GM21529 (cell line): ENCODE data around the gene NECAB3.

ENCODE experiments used
- ATAC-seq: cut with Tn5 transposase; IDR thresholded peaks from one replicate; pipeline ENCODE4 v1.9.1; 2021; ENCODE audit not compliant: unreplicated experiment

Gene NECAB3

GRCh38 chr20:33679758-33680485, 5.7 kb upstream of the NECAB3 start:
- peak; percentile 60 for ATAC-seq

- ATAC-seq, result no peak
These were observed 3.9 kb upstream of the NECAB3 start for GRCh38 chr20:33677991-33678702.

GRCh38 chr20:33676652-33677645, 2.7 kb upstream of the NECAB3 start:
- ATAC-seq, result no peak

GRCh38 chr20:33676121-33676520, 1.9 kb upstream of the NECAB3 start:
- ATAC-seq, result no peak

GRCh38 chr20:33675136-33675959, 1.1 kb upstream of the NECAB3 start:
- ATAC-seq, result no peak

- ATAC-seq, result peak; percentile 33
These were observed 576 bp downstream of the NECAB3 start for GRCh38 chr20:33673410-33674293.

- no peak for ATAC-seq
These were observed 1.2 kb downstream of the NECAB3 start for GRCh38 chr20:33673114-33673409.

GRCh38 chr20:33672426-33673113, 1.7 kb downstream of the NECAB3 start:
- ATAC-seq, result no peak

GRCh38 chr20:33671573-33672288, 2.5 kb downstream of the NECAB3 start:
- ATAC-seq, result no peak

GRCh38 chr20:33670715-33671499, 3.3 kb downstream of the NECAB3 start:
- ATAC-seq, result no peak

GRCh38 chr20:33669873-33670640, 4.2 kb downstream of the NECAB3 start:
- no peak for ATAC-seq

GRCh38 chr20:33669224-33669623, 5.0 kb downstream of the NECAB3 start:
- no peak for ATAC-seq

- no peak for ATAC-seq
These were observed 5.6 kb downstream of the NECAB3 start for GRCh38 chr20:33668466-33669155.

- peak; percentile 29 for ATAC-seq
These were observed 6.4 kb downstream of the NECAB3 start for GRCh38 chr20:33667676-33668465.

- peak; percentile 13 for ATAC-seq
These were observed 7.0 kb downstream of the NECAB3 start for GRCh38 chr20:33667245-33667675.
